HG02623 (cell line): ENCODE measurements around the gene SBDS.
"Not testable (repeated sequence)": the region's sequence is repeated elsewhere in the genome, so short reads cannot be mapped to it uniquely, and the experiment has no call there.

ENCODE experiments used
- ATAC-seq: cut with Tn5 transposase; IDR thresholded peaks from one replicate; pipeline ENCODE4 v1.9.1; 2021; ENCODE audit warnings: moderate library complexity; ENCODE audit not compliant: unreplicated experiment

Gene SBDS

GRCh38 chr7:66996444-66997191 is 1.2 kb upstream of the SBDS start, which contains the start of gene TYW1:
Gene TYW1, plus strand, starts transcription at chr7:66996833. Its CDS starts 146 bp downstream, at chr7:66996979.
- ATAC-seq, result peak; percentile 89

- peak; percentile 25 for ATAC-seq
Measured at GRCh38 chr7:66994691-66995049, 716 bp downstream of the SBDS start.

- not testable (repeated sequence) for ATAC-seq
Measured at GRCh38 chr7:66994051-66994450, 1.3 kb downstream of the SBDS start.

- not testable (repeated sequence) for ATAC-seq
Measured at GRCh38 chr7:66989552-66989951, 5.8 kb downstream of the SBDS start.

GRCh38 chr7:66980336-66980735 is 15.1 kb downstream of the SBDS start:
- ATAC-seq, result not testable (repeated sequence)

GRCh38 chr7:66979013-66979412 is 16.4 kb downstream of the SBDS start:
- ATAC-seq, result not testable (repeated sequence)

GRCh38 chr7:66978312-66978711 is 17.1 kb downstream of the SBDS start:
- ATAC-seq, result not testable (repeated sequence)

GRCh38 chr7:66974986-66975590 is 20.3 kb downstream of the SBDS start:
- ATAC-seq, result no peak

GRCh38 chr7:66970310-66970709 is 25.1 kb downstream of the SBDS start:
- ATAC-seq, result no peak

- ATAC-seq, result not testable (repeated sequence)
Measured at GRCh38 chr7:66969001-66969400, 26.4 kb downstream of the SBDS start.

- ATAC-seq, result no peak
Measured at GRCh38 chr7:66967029-66967428, 28.4 kb downstream of the SBDS start.

GRCh38 chr7:66964411-66964810 is 31.0 kb downstream of the SBDS start:
- no peak for ATAC-seq

- ATAC-seq, result no peak
Measured at GRCh38 chr7:66961096-66961495, 34.3 kb downstream of the SBDS start.

GRCh38 chr7:66960192-66960591 is 35.2 kb downstream of the SBDS start:
- ATAC-seq, result no peak

GRCh38 chr7:66958538-66959350 is 36.6 kb downstream of the SBDS start:
- no peak for ATAC-seq

GRCh38 chr7:66957595-66958290 is 37.6 kb downstream of the SBDS start:
- ATAC-seq, result no peak

- ATAC-seq, result no peak
Measured at GRCh38 chr7:66953044-66953427, 42.4 kb downstream of the SBDS start.

GRCh38 chr7:66952343-66953043 is 42.9 kb downstream of the SBDS start:
- no peak for ATAC-seq

GRCh38 chr7:66950763-66951162 is 44.6 kb downstream of the SBDS start:
- no peak for ATAC-seq

GRCh38 chr7:66950311-66950710 is 45.1 kb downstream of the SBDS start:
- no peak for ATAC-seq
